GM10248 (cell line): ENCODE data around the gene PDGFRA.
A peak's percentile ranks its signal among the peaks of the same experiment; 100 is the strongest.

Experiments
- CTCF ChIA-PET: fragments of 300-600 bp; sonication (Branson Sonifier 250); formaldehyde crosslinking; extraction: SDS; loops from one replicate; lab custom pipeline; 2021; ENCODE audit warnings: antibody characterized with exemption; lab: Yijun Ruan, JAX
- POLR2A ChIA-PET: fragments of 350-650 bp; sonication (Branson Sonifier 250); formaldehyde crosslinking; extraction: SDS; loops from one replicate; lab custom pipeline; 2020; ENCODE audit warnings: antibody characterized with exemption; lab: Yijun Ruan, JAX
- DNase-seq: peaks from one replicate; pipeline ENCODE4 v3.0.0; 2012; ENCODE audit errors: extremely low spot score
- TF ChIP-seq, protein P1 (sequence below): IDR thresholded peaks from 2 replicates; pipeline ENCODE4 v1.5.1; 2012; ENCODE audit warnings: mild to moderate bottlenecking, low read depth; ENCODE audit errors: extremely low read depth, missing control alignments, control extremely low read depth

PDGFRA gene

DNA sequence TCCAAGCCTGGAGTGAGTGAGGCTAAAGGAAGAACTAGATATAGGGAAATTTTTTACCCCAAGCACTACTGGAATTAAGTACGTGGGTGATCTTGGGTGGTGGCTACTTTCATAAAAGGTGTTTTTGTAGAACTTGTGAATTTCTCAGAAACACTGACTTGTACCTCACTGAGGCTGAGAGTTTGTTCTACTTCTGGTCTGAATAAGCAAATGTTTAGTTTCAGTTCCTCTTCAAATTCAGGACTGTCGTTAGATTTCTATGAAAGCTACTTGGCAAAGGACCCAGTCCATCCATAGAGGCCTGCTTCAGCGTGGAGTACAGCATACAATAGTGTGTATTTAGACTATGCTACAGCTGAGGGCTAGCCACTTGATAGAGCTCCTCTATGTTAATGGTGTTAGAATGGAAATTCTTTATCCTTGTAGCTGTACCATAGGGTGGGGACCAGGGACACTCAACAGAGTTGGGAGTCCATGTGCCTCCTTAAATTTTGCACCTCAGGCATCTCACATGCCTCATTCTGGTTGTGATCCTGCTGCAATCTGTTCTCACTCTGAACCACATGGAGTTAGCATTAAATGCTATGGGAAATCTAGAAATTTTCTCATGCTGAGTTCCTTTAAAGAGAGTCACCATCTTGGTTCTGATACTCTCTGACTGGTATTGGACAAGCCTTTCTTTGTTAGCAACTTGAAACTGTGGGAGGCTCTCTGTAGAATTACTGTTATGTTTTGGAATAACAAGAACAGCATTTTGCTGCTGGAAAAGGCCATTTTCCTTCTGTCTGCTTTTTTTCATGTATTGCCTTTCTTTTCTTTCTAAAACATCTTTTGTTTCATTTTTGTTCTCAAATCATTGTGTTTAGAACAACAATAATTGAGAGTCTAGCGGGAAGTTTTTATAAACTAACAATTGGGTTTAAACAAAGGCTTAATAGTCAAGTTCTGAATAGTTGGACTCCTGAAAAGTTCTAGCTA lies 86.8 kb downstream of the PDGFRA start:
- ChIA-PET POLR2A (no interaction called here), CTCF (interaction anchor here (1.5 to 3.8 kb wide), 3 partner anchors 9 to 39 kb away, joined by 4 to 21 read pairs (median 16); no protein-coding TSS in a partner anchor)
- TF ChIP-seq, protein P1, sequence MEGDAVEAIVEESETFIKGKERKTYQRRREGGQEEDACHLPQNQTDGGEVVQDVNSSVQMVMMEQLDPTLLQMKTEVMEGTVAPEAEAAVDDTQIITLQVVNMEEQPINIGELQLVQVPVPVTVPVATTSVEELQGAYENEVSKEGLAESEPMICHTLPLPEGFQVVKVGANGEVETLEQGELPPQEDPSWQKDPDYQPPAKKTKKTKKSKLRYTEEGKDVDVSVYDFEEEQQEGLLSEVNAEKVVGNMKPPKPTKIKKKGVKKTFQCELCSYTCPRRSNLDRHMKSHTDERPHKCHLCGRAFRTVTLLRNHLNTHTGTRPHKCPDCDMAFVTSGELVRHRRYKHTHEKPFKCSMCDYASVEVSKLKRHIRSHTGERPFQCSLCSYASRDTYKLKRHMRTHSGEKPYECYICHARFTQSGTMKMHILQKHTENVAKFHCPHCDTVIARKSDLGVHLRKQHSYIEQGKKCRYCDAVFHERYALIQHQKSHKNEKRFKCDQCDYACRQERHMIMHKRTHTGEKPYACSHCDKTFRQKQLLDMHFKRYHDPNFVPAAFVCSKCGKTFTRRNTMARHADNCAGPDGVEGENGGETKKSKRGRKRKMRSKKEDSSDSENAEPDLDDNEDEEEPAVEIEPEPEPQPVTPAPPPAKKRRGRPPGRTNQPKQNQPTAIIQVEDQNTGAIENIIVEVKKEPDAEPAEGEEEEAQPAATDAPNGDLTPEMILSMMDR: no peak
- peak; percentile 60 for DNase-seq

GRCh38 chr4:54317690-54318089 lies 88.6 kb downstream of the PDGFRA start:
- POLR2A ChIA-PET: interaction anchor here (0.7 kb wide), 1 partner anchor 427 kb away, joined by 5 read pairs; no protein-coding TSS in a partner anchor

DNA sequence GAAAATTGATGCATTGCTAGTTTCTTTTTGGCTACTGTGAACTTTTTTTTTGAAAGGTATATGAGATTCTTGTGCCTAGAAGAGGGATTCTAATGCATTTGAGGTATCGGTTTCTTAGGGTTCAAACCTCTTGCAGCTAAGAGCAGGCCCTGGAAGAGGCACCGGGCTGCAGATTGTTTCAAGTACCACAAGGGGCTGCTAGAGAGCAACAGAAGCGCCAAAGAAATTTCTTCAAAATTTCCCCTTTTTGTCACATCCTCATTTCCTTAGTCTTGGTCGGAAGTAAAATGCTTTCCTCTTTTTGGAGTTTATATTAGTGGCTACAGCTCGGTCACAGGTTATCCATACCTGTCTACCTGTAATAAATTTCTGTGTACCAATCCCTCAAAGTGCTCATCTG lies 89.8 kb downstream of the PDGFRA start:
- DNase-seq: peak; percentile 36
- POLR2A ChIA-PET: no interaction called here
- CTCF ChIA-PET: interaction anchor here (0.8 to 3.8 kb wide), 20 partner anchors 8 to 421 kb away, joined by 3 to 21 read pairs (median 4); no protein-coding TSS in a partner anchor

More at GRCh38 chr4:54317690-54318089, 88.6 kb downstream of the PDGFRA start:
- CTCF ChIA-PET: interaction anchor here (1.3 to 3.8 kb wide), 6 partner anchors 11 to 117 kb away, joined by 3 to 21 read pairs (median 4); no protein-coding TSS in a partner anchor
- TF ChIP-seq, protein P1: no peak
- no peak for DNase-seq

DNA sequence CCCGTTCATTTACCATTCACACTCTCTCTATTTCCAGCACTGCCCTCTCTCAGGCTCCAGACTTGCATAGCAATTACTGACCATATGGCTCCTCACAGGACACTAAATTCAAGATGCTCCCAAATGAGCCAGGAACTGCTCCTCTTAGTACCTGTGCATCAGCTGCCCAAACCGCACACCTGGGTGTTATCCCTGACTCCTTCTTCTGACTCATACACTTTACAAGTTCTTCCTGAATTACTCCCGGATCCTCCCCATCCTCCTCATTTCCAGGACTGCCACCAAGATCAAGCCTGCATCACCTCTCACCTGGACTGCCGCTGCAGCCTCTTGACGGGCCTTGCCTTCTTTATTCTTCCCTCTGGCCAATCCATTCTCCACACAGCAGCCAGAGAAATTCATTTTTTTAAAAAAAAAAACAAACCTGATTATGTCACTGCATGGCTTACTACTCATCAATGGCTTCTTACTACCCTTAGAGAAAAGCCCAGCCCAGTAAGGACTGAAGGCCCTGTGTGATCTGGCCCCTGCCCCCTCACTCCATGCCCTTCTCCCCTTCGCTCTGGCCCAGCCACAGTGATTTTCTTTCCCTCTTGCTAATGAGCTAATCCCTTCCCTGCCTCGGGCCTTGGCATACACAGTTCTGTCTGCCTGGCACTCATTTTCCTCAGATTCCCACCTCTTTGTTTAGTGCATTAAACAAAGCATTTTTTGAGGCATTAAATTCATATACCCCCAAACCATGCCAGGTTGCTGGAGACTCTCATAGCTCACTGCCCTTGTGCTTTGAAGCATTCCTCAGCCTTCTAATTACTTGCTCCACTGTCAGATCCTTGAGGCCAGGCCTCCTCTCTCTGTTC lies 92.0 kb downstream of the PDGFRA start:
- no peak for DNase-seq
- TF ChIP-seq, protein P1: no peak
- CTCF ChIA-PET: interaction anchor here (1.7 kb wide), 1 partner anchor 9 kb away, joined by 8 read pairs; no protein-coding TSS in a partner anchor
- POLR2A ChIA-PET: no interaction called here

More for the DNA sequence above, 89.8 kb downstream of the PDGFRA start:
- TF ChIP-seq, protein P1: peak; percentile 77

DNA sequence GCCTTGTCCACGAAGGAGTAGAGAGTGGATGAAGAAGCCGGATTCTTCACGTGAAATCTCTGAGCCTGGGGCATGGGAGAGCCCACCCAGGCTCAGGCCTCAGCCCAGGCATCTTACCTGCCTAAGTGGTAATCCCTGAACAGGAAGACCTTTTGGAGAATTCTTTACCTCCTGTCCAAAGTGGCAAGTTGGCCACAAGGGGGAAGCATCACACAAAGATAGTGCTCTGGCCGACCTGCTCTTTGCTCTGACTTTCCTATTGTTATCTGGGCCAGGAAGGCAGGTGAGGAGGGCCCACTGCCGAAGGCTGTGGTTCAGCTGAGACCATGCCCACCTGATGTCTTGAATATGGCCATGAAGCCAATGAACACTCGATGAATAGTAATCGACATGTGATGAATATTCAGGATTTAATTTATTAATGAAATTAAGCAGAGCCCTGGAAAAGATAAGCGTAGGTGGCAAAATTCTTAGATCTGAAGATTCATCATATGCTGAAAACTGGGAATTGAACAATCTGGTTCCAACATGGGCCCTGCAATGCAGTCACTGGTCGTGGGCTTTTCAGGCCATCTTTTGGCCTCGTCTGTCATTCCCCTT lies 93.8 kb downstream of the PDGFRA start:
- peak; percentile 74 for DNase-seq
- CTCF ChIA-PET: interaction anchor here (0.6 to 2.1 kb wide), 6 partner anchors 11 to 220 kb away, joined by 3 to 8 read pairs (median 5); no protein-coding TSS in a partner anchor
- POLR2A ChIA-PET: no interaction called here

More for the DNA sequence above, 93.8 kb downstream of the PDGFRA start:
- TF ChIP-seq, protein P1: peak; percentile 78
